Measurements from ENCODE around the gene SLC30A1.
"Not testable (repeated sequence)": the region's sequence is repeated elsewhere in the genome, so short reads cannot be mapped to it uniquely, and the experiment has no call there.

Gene SLC30A1, protein sequence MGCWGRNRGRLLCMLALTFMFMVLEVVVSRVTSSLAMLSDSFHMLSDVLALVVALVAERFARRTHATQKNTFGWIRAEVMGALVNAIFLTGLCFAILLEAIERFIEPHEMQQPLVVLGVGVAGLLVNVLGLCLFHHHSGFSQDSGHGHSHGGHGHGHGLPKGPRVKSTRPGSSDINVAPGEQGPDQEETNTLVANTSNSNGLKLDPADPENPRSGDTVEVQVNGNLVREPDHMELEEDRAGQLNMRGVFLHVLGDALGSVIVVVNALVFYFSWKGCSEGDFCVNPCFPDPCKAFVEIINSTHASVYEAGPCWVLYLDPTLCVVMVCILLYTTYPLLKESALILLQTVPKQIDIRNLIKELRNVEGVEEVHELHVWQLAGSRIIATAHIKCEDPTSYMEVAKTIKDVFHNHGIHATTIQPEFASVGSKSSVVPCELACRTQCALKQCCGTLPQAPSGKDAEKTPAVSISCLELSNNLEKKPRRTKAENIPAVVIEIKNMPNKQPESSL

DNA sequence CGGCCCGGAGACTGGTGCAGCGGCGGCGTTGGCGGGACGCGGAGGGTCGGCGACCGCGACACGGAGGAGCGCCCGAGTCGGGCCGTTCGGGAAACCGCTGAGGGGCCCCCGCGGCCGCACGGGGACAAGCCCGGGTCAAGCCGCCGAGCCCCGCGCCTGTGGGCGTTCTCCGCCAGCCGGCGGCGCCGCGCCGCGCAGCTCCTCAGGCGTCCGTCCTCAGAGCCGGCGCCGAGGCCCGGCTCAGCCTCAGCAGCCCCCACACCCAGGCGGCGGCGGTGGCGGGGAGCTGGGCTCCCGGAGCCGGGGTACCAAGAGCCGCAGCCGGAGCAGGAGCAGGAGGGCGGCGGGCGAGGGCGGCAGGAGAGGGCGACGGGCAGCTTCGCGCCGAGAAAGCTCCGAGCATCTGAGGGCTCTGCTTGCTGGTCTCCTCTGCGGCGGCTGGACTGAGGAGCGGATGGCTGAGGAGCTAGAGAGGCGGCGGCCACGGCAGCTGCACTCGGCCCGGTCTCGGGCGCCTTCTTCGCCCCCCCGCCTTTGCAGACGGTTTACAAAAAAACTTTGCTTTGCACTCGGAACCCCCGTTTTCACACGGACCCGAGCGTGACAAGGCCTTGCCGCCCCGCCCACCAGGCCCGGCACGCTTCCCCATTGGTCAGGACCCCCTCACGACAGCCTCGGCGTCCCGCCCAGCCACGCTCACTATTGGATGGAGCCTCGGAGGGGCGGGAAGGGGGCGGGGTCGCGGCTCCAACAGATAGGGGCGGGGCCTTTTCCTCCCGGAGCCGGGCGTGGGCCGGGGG lies at the start of gene SLC30A1:
Gene SLC30A1, minus strand, starts transcription at position 522 of the 800 bp plus-strand sequence. CDS start 549 bp downstream, outside the sequence.
- peak; percentile 92 for DNase-seq (ENCODE audit: low read depth)

GRCh38 chr1:211628417-211628816 lies 49.5 kb upstream of the SLC30A1 start:
- no peak for DNase-seq (ENCODE audit: low read depth)

GRCh38 chr1:211627259-211627658 lies 48.3 kb upstream of the SLC30A1 start:
- no peak for DNase-seq (ENCODE audit: low read depth)

DNA sequence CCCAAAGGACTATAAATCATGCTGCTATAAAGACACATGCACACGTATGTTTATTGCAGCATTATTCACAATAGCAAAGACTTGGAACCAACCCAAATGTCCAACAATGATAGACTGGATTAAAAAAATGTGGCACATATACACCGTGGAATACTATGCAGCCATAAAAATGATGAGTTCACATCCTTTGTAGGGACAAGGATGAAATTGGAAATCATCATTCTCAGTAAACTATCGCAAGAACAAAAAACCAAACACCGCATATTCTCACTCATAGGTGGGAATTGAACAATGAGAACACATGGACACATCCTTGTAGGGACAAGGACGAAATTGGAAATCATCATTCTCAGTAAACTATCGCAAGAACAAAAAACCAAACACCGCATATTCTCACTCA lies 46.9 kb upstream of the SLC30A1 start:
- DNase-seq (ENCODE audit: low read depth), result not testable (repeated sequence)

DNA sequence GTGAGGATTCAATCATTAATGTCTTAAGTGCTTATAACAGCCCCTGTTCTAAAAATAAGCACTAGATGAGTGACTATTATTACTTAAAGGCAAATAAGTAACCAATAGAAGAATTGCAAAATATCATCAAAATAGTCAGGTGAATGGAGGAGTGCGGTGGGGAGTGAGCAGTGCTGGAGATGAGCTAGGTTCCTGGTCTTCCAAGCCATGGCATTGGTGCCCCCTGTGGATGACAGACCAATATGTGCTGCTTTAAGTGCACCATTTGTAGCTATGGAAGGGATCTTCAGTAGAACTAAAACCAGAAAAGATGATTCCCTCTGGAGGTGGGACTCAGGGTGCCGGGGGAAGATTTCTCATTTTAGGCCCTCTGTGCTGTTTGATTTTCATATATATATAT lies 46.1 kb upstream of the SLC30A1 start:
- no peak for DNase-seq (ENCODE audit: low read depth)

DNA sequence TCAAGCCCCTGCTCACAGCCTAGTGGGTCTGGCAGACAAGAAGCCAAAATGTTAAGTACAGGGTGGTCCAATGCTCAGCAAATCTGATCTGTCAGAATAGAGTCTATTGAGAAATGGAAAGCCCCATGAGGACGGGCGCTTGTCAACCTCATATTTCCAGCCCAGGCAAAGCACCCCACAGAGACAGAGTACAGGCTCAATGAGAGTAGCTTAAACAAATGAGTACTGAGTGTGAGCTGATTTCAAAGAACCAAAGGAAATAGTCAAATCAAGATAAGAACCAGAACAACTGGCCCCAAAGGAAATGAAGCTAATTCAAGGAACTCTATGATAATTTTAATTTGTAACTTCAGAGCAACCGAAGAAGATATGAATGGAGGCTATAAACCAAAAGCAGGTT lies 44.6 kb upstream of the SLC30A1 start:
- DNase-seq (ENCODE audit: low read depth), result no peak

GRCh38 chr1:211621447-211622198 lies 42.7 kb upstream of the SLC30A1 start:
- DNase-seq (ENCODE audit: low read depth), result no peak

- no peak for DNase-seq (ENCODE audit: low read depth)
Observed at GRCh38 chr1:211620097-211620496, 41.1 kb upstream of the SLC30A1 start.

DNA sequence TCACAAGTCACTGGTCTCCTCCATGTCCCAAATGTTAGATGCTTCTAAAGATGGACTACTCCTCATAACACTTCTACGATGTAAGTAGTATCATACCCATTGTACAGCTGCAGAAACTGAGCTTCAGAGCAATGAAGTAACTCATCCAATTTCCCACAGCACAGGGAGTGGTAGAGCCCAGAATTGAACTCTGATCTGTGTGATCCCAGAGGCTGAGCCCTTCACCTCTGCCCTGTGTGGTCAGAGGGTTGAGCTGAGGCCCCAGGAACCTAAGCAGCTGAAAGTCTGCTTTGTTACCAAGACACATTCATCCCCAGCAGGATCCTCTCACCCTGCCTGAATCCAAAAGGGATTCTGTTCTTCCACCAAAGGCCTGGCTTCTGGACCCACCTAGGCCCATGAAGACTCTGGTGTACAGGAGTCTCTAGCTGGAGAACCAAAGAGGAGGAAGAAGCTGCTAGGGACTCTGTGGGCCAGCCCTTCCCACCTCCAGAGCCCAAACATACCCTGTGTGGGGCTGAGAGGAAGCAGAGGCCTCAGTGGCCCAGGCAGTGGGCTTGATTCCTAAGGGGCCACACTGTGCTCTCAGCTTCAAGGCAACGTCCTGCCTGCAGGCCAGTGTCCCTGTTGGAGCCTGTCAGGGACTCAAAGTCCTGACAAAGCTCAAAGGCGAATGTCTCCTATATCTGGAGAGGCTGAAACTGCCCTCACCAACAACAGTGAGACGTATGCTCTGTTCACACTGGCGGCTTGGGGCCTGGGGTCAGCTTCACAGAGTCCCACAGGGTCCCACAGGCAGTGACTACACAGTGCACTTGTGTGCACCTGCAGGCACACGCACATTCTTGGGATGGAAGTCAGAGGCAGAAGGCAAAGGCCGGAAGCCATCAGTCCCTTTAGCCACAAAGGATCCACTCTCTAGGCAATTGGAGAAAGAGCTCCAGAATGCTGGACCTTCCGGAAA lies 40.4 kb upstream of the SLC30A1 start:
- no peak for DNase-seq (ENCODE audit: low read depth)

DNA sequence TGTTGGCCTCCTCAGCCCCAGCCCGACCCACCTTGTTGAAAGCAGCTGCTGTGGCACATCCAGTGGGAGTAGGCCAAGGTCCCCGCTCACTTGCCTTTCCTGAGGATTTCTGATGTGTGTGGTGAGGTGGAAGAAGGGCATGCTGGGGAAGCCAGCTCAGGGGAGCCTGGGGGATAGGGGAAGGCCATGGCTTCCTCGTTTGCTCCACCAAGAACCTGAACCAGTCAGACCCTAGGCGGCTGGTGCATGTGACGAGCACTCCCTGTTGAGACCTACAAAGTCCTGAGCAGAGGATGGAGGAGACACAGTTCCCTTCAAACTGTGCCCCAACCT lies 38.0 kb upstream of the SLC30A1 start:
- no peak for DNase-seq (ENCODE audit: low read depth)

GRCh38 chr1:211616231-211616964 lies 37.4 kb upstream of the SLC30A1 start:
- no peak for DNase-seq (ENCODE audit: low read depth)

- DNase-seq (ENCODE audit: low read depth), result no peak
Observed at GRCh38 chr1:211614615-211615014, 35.7 kb upstream of the SLC30A1 start.

- DNase-seq (ENCODE audit: low read depth), result no peak
Observed at GRCh38 chr1:211613951-211614350, 35.0 kb upstream of the SLC30A1 start.

DNA sequence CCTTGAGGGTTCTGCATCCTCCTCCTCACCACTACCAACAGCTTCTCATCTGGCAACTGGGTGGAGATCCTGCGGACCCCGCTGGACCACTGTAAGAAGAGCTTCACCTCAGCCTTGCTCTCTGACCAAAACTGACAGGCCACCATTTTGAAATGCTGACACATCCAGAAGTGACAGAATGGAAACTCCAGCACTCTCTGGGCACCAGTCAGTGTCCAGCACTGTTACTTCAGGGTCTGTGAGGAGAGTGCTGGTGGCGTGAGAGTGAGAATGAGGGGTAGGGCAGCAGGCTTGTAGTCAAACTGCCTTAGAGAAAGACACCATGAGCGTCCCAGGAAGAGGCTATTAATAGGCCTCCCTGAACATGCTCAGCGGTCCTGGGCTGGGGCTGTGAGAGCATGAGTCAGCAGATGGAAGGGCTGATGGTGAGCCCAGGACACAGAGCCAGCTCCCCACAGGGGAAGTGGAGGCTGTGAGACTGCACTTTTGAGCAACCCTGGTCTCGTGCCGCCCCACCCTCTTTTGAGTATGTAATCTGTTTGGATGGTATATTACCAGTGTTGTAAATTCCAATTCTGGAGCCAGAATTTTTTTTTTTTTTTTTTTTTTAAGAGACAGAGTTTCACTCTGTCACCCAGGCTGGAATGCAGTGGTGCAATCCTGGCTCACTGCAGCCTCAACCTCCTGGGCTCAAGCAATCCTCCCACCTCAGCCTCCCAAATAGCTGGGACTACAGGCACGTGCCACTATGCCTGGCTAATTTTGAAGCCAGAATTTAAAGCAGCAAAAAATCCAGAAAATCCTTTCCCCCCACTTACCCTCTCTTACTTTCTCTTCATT lies 34.4 kb upstream of the SLC30A1 start:
- peak; percentile 56 for DNase-seq (ENCODE audit: low read depth)

GRCh38 chr1:211612786-211613107 lies 33.8 kb upstream of the SLC30A1 start:
- DNase-seq (ENCODE audit: low read depth), result no peak

DNA sequence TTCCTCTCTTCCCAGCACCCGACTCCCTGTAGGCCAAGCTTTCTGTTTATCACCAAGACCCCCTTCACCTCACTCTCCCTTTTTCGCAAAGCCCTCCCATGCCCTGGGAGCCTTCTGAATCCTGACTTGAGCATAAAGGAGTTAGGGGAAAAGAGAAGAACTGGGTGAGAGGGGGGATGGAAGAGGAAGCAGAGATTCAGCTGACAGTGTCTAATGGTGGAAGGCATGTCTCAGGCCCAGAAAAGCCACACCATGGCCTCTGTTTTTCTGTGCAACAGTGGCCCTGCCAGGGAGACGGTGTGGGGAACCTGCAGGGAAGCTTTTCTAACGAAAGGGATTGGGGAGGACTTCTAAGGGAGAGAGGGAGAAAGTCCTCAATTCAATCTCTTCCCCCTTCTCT lies 32.9 kb upstream of the SLC30A1 start:
- no peak for DNase-seq (ENCODE audit: low read depth)

DNA sequence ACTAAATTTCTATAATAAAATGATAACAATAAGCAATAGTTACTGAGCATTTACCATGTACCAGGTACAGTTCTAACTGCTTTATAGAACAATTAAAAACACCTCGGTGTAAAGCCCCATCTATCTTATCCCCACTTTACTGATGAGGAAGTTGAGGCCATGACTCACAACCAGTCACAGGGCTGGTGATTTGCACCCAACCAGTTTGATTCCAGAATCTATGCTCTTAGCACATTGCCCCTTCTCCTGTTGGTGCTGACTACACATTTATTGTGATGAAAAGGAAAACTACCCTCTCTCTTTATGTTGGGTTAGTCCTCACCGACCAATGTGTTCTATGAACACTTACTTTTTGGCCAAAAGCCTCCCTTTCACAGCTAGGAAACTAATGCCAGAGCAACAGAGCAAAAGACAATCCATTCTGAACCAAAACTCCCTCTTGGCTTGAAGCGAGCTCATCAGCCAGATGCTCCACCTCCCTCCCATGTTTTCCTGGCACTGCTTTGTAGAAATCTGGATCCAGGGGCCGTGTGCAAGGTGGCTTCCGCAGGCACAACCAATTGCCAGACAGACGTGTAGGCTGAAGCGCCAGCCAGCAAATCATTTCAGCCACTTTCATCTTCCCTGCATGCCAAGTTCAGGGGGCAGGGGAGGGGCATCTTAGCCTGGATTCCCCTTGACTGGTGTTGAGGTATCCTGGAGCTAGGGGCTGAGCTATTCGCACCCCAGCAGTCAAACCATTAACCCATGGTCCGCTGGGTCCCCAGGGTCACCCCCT lies 32.0 kb upstream of the SLC30A1 start:
- no peak for DNase-seq (ENCODE audit: low read depth)

GRCh38 chr1:211609120-211610024 lies 30.4 kb upstream of the SLC30A1 start:
- DNase-seq (ENCODE audit: low read depth), result no peak
